GM10266 (cell line): ENCODE data around the gene LNX1.

ENCODE experiments used
- DNase-seq: peaks from one replicate; pipeline ENCODE4 v3.0.0; 2012; ENCODE audit errors: extremely low spot score
- TF ChIP-seq, protein P1 (sequence below): IDR thresholded peaks from 2 replicates; pipeline ENCODE4 v1.5.1; 2012; ENCODE audit warnings: mild to moderate bottlenecking, low read depth; ENCODE audit not compliant: control insufficient read depth, insufficient read depth; ENCODE audit errors: missing control alignments

Gene LNX1

DNA sequence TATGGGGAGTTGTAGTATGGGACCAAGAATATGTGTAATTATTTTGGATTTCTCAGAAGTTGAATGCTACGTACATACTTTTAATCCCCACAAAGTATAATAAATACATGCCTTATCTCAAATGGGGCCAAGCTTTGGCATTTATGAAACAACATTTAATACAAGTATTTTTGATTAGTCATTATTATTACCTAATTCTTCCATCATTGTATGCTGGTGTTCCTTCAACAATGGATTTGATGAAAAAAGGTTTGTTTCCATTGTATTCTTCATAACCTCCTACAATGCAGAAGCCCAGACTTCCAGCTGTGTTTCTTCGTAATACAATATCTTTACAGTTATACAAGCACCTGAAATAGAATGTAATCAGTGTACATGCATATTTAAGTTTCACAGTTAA lies 130.0 kb downstream of the LNX1 start:
- TF ChIP-seq, protein P1, sequence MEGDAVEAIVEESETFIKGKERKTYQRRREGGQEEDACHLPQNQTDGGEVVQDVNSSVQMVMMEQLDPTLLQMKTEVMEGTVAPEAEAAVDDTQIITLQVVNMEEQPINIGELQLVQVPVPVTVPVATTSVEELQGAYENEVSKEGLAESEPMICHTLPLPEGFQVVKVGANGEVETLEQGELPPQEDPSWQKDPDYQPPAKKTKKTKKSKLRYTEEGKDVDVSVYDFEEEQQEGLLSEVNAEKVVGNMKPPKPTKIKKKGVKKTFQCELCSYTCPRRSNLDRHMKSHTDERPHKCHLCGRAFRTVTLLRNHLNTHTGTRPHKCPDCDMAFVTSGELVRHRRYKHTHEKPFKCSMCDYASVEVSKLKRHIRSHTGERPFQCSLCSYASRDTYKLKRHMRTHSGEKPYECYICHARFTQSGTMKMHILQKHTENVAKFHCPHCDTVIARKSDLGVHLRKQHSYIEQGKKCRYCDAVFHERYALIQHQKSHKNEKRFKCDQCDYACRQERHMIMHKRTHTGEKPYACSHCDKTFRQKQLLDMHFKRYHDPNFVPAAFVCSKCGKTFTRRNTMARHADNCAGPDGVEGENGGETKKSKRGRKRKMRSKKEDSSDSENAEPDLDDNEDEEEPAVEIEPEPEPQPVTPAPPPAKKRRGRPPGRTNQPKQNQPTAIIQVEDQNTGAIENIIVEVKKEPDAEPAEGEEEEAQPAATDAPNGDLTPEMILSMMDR: no peak
- DNase-seq: no peak

DNA sequence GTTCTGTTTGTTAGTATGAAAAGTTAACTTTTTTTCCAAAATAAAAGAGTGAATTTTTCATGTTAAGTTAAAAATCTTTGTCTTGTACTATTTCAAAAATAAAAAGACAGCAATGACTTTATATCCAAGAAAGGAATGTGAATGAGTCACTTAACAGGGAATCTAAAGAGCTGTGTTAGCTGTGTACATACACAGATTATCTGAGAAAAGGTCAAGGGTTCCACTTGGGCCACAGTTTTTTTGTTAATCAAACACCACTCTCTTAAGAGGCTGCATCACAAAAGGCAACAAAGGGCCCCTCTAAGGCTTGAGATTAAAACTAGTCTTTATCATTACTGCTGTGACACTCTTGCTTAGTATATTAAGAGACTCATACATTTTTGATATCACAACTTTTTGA lies 131.7 kb downstream of the LNX1 start:
- TF ChIP-seq, protein P1: no peak
- no peak for DNase-seq

DNA sequence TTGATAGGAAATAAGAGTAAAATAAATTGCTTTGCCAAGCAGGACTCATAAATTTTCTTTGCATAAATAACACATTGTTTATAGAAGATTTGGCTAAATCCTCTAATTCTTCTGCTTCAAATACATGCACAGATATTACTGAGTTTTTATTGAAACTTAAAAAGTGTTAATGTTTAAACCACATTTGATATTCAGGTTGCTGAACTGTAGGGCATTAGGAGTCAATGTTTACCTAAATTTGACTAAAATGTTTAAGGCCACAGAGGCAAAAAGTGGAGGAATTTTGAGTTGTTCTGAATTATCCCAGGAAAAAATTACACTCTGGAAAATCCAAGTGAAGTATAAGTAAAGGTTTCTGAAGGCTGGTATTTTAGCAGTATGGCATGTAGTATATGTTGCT lies 135.1 kb downstream of the LNX1 start:
- TF ChIP-seq, protein P1: no peak
- no peak for DNase-seq

- TF ChIP-seq, protein P1: no peak
- DNase-seq: no peak
These were observed 135.5 kb downstream of the LNX1 start for GRCh38 chr4:53455766-53456165.

DNA sequence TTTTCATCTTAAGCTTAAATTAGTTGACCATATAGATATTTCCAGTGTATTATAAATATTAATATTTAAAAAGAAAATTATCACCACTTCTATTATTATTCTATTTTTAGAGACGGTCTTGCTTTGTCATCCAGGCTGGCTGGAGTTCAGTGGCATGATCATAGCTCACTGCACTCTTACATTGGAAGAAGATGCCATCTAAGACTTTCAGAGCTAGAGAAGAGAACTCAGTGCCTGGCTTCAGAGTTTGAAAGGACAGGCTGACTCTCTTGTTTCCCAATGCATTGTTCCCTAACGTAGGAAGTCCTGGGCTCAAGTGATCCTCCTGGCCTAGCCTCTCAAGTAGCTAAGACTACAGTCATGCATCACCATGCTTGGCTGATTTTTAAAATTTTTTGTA lies 137.9 kb downstream of the LNX1 start:
- no peak for DNase-seq
- TF ChIP-seq, protein P1: no peak

- no peak for DNase-seq
- TF ChIP-seq, protein P1: no peak
These were observed 140.5 kb downstream of the LNX1 start for GRCh38 chr4:53450773-53451172.

DNA sequence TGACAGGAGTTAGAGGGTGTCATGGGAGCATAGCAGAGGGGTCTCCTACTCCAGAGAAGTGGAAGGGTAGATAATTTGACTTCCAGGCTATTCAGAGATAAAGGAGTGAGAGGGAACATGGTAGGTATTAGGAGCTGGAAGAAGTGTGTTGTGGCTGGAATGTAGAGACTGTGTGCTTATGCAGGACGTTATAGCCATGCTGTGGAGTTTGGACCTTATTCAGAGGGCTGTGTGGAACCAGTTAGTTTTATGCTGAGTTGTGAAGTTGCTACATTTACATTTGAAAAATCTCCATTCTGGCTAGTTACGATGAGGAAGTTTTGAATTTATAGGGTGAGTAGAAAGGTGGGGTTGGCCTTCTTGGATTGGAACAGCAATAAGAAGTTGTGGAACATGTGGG lies 146.3 kb downstream of the LNX1 start:
- TF ChIP-seq, protein P1: no peak
- no peak for DNase-seq

GRCh38 chr4:53441564-53441963 lies 149.7 kb downstream of the LNX1 start:
- DNase-seq: no peak
- TF ChIP-seq, protein P1: no peak
